Effector CD4-positive, alpha-beta T cell (primary cell): ENCODE data around the gene PEMT.

Experiments used
- DNase-seq: peaks from one replicate; pipeline ENCODE4 v3.0.0-alpha.2; 2020

Gene PEMT

DNA sequence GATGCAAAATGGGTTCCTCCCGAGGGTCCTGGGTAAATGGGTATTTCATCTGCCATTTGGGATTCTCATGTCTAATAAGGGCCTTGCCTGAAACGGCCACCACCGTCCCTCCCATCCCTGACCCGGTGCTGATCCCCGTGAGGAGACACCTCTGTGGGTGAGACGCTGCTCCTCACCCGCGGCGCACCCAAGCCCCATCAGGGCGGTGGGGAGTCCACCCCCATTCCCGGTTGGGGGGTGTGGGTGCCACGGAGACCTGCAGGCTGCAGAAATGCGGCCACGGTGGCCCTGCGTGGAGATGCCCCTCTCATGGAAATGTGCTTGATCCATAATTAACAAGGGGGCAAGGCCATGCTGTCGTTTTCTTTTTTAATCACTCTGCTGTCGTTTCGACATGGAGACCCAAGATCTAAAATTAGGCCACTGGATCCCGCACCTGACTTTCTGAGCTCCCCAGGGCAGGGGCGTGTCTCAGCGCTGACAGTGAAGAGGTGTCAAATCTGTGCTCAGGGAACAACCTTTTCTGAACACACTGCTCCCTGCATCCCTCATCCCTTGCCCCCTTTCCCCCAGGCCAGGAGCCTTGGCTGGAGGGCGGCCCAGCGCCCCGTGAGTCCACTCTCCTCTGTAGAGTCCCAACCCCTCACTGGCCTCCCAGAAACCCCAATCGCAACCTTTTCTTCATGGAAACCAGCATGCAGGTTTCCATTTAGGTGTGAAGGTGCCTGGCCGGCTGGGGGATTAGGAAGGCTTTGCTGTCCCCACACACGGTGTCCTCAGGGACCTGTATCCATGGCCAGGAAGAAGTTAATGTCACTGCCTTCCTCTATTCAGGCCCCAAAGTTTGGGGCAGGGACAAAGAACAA, 38.9 kb downstream of the PEMT start:
- no peak for DNase-seq

DNA sequence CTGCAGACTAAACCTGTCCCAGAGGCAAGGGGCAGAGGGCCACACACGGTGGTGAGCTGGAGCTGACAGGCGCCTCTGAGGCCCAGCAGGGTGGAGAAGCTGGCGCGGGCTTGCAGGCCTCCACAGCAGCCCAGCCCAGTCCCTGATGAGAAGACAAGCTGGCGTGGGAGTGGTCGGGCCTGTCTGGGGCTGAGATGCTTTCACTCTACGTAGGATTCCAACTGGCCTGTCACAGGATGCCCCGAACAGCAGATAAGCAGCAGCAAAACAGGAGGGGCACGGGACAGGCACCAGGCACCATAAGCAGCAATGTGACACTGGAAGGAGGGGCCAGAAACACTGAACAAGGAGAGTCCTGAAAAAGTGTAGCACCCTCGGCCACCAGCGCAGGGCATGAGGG, 40.1 kb downstream of the PEMT start:
- no peak for DNase-seq

DNA sequence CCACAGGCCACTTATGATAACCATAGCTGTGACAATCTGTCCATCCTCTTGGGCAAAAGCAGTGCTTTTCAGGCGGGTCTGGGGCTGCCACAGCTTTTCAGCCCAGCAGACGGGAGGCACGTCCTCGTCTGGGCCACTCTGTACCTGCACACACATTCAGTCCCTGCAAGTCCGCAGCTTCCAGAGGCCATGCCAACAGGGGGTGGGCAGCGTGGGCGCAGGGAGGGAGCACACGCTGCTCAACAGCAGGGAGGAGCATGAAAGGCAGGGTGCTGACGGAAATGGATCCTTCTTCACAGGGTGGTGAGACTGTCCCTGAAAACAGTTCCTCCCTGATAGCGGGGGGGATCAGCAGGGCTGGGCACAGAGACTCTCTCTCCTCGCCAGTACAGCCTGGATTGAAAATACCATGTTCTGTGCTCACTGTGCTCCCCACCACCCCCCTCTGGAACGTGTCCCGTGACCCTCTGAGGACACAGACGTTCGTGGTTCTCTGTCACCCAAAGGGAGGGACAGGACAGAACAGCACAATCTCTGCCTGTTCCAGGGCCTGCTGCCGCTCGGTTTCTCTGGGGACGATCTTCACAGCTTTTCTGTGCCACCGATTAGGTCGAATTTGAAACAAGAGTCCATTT, 41.7 kb downstream of the PEMT start:
- DNase-seq: no peak

DNA sequence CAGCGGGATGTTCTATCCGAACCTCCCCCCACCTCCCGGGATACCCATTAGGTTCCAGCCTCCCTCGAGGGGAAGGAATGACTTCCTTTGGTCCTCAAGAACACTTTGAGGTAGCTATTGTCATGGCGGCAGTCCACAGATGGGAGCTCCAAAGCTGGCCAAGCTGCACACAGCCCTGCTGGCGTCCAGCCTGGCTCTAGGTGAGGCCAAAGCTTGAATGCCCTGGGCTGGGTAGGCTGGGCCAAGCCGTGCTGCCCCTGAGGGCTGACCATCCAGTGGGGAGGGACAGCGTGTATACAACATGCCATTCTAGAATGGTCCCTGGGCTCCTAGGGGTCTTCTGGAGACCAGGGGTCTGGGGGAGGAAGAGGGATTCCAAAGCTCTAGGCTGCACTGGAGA, 43.5 kb downstream of the PEMT start:
- DNase-seq: no peak

DNA sequence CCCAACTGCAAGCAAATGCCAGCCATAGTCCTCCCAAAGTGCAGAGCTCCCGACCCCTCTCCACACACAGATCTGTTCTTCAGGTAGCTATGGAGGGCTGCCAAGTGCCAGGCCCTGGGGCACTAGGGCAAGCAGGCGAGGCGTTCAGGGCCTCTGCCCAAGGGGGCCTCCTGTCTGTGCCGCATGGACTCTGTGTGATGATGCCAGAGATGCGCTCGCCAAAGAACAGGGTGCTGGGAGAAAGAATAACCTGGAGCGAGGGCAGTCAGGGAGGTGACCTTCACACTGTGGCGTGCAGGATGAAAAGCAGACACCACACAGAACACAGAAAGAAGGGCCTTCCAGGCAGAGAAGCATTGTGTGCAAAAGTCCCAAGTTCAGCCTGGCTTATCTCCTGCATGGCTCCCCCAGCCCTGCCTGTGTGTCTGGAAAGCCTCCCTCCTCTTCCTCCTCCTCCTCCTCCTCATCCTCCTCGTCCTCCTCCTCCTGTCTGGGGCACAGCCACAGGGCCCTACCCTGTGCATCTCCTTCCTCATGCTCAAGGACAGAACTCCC, 44.2 kb downstream of the PEMT start:
- DNase-seq: no peak

DNA sequence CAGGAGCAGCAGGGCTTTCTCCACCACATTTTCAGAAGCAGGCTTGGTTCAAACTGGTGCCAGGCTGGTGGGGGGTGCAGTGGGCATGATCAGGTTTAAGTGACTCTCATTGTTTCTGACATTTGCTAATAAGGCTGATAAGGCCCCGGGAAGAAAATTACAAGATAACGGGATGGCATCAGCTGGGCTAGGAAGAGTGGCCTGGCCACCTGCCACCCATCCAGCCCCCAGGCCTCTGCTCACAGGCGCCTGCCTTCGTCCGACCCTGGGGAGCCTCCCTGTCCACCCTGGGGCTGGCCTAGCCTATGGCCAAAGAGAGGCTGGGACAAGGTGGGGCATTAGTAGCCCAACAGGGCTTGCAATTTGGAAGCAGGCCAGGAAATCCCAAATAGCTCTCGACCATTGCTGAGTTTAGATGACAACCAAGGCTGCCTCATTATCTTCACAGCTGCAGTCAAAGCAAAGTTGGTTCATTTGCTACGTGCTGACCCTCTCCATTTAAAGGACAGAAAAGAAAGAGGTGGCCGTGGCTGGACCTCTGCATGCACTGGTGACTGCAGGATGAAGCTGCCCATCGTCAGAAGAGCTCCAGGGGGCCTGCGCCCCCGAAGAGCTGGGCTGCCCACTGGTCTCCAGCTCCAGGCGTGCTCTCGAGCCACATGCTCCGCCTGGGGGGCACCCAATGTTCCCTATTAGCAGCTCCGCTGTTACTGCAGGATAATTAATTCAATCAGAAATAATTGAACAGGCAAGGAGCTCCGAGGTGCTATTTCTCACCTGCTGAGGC, 44.9 kb downstream of the PEMT start:
- no peak for DNase-seq

DNA sequence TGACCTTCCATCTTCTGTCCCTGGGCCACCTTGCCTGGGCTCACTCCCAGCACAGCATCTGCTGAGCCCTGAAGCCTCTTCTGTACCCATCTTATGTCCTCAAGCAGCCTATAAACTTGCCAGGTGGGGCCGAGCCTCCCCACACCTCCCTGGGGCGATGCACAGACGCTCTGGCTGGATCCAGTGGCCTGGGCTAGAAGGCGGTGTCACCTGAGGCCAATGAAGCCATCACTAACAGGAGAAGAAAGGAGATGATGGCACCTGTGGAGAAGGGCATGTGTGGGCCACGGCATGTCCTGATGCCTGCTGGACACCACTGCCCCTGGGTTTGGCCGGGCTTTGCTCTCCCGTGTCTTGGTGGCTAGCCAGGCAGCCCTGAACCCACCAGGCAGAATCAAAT, 45.5 kb downstream of the PEMT start:
- DNase-seq: no peak

DNA sequence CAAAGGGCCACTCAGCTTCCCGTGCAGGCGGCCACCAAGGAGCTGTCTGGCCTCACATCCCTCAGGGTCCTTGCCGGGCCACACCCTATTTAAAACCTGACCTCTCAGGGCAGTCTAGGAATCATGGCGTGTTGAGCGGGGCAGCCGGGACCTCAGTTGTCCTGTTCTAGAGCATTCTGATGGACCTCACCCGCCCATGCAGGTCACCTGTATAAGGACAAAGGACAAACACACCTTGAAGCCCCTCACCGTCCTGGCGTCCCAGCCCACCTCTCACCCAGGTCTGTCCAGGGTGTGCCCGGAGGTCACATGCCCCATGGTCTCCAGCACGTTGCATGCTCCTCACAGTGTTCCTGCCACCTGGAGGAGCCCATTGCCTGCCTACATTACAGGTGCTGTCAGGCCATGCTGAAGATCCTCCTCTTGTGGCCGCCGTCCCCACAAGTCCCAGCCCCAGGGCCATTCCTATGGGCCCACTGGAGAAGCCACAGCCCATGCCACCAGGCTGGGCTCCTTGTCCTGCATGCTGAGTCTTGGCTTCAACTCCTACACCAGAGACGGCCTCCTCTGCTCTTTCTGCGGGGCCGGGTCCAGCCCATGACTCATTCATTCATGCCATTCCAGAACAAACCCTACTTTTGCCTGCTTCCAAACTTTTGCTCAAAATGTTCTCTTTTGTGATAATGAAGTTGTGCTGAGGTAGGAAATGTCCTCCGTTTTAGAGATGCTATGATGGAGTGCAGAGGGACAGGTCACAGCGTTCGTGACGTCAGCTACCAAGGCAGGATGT, 46.3 kb downstream of the PEMT start:
- DNase-seq: no peak

DNA sequence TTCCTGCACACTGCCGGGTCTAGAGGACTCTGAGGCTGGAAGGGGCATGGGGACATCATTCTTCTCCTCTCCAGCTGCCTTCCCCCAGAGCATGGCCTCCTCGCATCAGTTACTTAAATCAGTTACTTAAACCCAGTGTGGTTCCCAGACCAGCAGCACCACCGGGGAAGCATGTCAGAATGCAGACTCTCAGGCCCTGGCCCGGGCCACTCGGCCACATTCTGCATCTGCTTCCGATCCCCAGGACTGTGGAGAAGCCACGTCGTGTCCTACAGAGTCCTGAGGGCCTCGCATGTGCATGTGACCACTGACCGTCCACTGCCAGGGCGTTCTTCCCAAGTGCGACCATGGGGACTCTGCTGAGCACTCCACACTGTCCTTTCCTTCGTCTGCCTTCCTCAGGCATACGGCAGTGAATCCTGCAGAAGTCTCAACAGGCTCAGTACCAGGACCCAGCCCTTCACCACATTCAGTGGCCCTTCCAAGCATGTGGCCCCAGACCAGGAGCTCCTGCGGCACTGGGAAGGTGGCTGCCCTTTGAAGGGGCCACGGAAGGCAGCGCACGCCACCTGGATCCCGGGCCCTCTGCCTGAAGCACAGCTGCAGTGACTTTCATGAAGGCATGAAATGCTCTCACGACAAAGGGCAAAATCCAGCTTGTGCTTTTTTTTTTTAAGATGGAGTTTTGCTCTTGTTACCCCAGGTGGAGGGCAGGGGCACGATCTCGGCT, 48.4 kb downstream of the PEMT start:
- no peak for DNase-seq

DNA sequence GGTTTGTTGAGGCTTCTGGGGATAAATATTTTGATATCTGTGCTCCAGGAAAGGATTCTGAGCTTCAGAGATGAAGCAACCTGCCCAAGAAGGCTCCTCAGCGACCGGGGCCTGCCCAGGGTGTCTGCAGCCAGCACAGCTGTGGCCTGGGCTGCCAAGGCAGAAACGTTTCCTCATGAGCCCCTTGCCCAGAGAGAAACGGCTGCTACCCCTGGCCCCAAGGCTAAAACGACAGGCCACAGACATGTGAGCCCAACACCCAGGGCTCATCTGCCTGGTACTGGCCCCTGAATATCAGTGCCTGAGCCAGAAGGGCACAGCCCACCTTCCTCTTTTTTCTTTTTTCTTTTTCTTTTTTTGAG, 49.9 kb downstream of the PEMT start:
- no peak for DNase-seq

DNA sequence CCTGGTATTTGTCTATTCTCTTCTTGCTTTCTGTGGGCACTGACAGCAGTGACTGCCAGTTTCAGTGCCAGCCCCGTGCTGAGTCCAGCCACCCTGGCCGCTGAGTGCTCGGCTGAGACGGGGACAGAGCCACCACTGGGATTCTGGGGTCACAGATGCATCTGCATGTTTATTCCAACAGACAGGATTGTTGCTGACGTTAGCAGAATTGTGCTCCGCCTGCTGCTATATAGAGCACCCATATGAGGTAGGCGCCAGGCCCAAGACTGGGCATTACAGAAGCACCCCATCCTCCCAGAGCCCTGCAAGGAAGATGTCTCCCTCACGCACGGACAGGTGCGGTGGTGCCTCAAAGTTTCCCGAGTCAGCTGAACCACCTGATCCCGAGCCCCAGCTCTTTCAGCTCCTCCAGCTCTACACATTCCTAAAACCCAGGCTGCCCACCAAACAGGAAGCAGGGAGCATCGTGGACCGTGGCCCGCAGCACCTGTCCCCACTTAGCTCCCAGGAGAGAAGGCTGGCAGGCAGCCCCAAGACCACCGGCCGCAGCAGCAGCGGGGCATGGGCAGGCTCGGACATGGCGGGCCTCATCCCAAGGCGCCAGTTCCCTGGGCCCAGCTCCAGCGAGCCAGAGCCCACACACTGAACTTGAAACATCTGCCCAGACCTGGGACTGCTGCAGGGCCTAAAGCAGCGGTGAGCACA, 50.4 kb downstream of the PEMT start:
- DNase-seq: no peak

DNA sequence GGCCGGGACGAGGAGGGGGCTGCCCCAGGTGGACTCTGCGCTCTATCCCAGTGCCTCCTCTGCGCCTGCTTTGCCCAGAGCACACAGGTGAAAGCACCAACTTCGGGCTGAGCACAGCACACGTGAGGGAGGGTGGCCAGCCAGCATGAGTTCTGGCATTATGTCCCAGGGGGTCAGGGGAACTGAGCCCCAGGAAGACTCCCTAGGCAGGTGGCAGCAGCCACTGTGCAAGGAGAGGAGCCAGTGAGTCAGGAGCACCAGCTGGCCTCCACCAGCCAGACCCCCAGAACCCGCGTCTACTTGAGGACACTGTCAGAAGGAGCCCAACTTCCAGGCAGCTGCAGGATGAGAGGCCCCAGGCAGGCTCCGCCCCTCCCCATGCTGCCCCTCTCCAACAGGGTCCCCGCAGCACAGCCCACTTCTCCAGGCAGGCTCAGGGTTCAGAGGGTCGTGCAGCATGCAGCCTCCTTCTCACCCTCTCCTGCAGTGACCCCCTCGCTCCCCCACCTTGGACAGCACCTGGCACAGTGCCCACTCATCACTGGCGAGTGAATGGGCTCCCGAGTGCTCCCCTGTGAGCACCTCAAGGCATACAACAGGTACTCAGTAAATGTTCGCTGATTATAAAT, 51.1 kb downstream of the PEMT start:
- DNase-seq: no peak

DNA sequence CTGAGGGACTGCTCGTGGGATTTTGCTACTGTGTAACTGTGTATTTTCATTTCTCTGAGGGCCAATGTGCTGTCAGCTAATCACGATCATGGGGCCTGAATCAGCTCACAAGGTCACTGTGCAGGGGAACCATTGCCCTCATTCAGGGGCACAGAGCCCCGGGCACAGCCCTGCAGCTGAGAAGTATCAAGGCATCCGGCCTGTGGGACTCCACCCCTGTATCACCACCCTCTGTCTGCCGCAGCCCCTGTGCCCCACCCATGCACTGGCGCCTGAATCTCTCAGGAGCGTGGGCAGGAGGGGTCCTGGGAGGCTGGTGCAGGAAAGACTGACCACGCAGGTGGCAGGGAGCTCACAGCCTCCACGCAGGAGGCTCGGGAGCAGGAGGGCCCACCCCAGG, 51.9 kb downstream of the PEMT start:
- DNase-seq: no peak

DNA sequence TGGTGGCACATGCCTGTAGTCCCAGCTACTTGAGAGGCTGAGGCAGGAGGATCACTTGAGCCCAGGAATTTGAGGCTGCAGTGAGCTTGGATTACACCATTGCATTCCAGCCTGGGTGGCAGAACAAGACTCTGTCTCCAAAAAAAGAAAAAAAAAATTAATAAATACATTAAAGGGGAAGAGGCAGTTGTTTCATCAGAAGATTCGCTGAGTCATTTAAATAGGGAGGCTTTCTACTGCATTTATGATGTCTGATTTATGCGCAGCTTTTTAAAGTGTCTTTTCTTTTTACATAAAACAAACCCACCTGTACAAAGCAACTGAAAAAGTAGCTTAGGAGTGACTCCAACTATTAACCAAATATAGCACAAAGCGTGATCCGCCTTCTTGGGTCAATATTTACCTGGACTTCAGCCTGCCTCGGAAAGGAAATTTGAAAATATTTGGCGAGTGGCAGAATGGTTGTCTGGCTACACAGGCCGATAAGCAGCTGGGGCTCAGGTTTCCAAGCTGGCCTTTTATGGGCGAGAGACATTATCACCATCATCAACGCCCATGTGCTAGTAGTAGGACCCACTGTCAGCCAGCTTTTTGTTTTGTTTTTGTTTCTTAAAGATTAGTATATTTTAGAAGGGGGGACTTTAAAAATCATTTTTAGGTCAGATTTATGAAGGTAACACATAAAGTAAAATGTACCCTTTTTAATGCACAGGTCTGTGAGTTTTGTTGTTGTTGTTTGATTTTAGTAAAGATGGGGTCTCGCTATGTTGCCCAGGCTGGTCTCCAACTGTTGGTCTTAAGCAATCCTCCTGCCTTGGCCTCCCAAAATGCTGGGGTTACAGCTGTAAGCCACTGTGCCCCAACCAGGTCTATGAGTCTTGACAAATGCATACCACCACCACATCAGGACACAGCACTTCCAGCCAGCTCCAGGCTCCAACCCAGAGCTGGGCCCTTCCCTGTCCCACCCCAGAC, 52.8 kb downstream of the PEMT start:
- DNase-seq: no peak

DNA sequence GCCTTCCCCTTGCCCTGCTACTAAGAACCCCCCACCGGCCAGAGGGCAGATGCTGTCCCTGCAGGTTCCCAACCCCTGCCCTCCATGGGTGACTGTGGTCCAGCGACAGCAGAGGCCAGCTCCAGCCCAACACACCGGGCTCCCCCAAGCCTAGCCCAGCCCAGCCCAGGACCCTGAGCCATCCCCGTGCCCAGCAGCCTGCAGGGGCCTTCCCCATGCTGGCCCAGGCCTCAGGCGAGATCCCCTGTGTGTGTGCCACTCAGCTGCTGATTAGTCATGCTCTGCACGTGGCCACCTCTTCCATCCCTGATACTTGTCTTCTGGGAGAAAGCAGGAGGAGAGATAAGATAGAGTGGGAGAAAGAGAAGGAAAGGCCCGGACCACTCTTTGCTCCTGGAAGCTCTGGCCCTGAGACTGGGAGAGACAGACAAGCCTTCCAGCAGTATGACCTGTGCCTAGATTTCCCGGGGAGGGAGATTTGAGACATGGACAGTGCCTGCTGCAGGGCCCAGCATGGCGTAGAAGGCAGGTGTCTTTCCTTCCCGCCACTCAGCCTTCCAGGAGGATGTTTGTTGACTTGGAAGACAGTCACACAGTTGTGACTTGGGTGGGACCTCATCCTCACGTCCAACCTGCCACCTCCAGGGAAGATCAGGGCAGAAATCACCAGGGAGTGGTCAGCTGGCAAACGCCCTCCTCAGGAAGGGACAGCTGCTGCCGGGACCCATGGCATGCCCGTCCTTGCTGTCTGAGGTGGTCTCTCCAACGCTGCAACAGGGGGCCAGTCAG, 54.0 kb downstream of the PEMT start:
- no peak for DNase-seq

DNA sequence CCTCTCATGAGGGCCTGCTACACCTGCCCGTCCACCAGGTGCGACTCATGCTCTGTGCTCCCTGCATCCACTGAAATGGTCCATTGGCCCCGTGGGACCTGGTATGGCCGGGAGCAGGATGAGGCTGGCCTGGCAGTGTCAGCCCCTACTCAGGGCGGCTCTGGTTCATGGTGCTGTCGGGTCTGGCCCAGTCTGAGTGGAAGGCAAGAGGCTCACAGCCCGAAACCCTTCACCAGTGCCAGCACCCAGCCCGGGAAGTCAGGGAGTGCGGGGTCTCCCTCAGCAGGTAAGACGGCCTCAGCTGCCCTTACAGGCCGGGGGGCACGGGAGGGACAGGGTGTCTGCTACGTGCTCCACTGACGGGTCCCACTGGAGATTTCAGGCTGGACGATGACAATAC, 54.8 kb downstream of the PEMT start:
- DNase-seq: no peak

DNA sequence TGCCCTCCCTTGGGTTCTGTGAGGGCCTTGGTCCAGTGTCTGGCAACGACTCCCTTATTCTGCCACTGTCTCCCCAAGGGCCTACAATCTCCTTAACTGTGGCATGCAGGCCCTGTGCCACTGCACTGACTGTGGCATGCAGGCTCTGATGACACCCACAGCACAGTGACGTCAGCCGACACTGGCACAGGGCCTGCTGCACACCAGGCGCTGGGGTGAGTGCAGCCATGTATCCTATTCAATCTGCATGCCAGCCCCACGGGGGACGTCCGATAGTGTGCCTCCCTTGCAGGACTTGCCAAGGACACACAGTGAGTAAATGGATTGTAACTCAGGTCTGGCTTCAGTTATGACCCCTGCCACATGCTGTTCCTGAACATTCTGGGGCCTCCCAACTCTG, 55.6 kb downstream of the PEMT start:
- no peak for DNase-seq

DNA sequence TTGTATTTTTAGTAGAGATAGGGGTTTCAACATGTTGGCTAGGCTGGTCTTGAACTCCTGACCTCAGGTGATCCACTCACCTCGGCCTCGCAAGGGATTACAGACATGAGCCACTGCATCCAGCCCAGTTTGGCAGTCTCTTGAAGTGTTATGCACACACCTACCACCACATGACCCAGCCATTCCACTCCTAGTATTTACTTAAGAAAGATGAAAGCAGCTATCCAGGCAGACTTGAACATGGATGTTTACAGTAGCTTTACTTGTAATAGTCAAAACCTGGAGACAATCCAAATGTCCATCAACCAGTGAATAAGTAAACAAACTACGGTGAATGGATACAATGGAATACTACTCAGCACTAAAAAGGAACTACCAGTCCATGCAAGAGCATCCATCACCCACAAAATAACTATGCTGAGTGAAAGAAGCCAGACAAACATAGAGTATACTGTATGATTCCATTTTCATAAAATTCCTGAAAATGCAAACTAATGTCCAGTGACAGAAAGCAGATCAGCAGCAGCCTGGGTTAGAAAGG, 57.5 kb downstream of the PEMT start:
- DNase-seq: no peak
